GM19023 (cell line): ENCODE results near the gene CTSV.
"Not testable (repeated sequence)": the region's sequence is repeated elsewhere in the genome, so short reads cannot be mapped to it uniquely, and the experiment has no call there.

ENCODE experiments used
- ATAC-seq: cut with Tn5 transposase; IDR thresholded peaks from one replicate; pipeline ENCODE4 v1.9.1; 2021; ENCODE audit warnings: mild to moderate bottlenecking, moderate library complexity; ENCODE audit not compliant: unreplicated experiment

The CTSV gene

GRCh38 chr9:97038611-97039513 lies at the start of gene CTSV:
CTSV (minus strand) TSS chr9:97039142; CDS start chr9:97038043, 1,099 bp downstream.
- peak; percentile 97 for ATAC-seq

GRCh38 chr9:97087668-97088215 lies 48.8 kb upstream of the CTSV start:
- not testable (repeated sequence) for ATAC-seq

GRCh38 chr9:97084562-97084991 lies 45.6 kb upstream of the CTSV start:
- not testable (repeated sequence) for ATAC-seq

GRCh38 chr9:97078362-97078761 lies 39.4 kb upstream of the CTSV start:
- ATAC-seq = no peak

- ATAC-seq = no peak
Measured at GRCh38 chr9:97077452-97078295, 38.7 kb upstream of the CTSV start.

GRCh38 chr9:97076731-97077451 lies 37.9 kb upstream of the CTSV start:
- not testable (repeated sequence) for ATAC-seq

- ATAC-seq = no peak
Measured at GRCh38 chr9:97076238-97076637, 37.3 kb upstream of the CTSV start.

GRCh38 chr9:97075289-97075985 lies 36.5 kb upstream of the CTSV start:
- no peak for ATAC-seq

- no peak for ATAC-seq
Measured at GRCh38 chr9:97073506-97073905, 34.6 kb upstream of the CTSV start.

- no peak for ATAC-seq
Measured at GRCh38 chr9:97072285-97072776, 33.4 kb upstream of the CTSV start.

- ATAC-seq = not testable (repeated sequence)
Measured at GRCh38 chr9:97070325-97070724, 31.4 kb upstream of the CTSV start.

GRCh38 chr9:97067490-97067889 lies 28.5 kb upstream of the CTSV start:
- no peak for ATAC-seq

- no peak for ATAC-seq
Measured at GRCh38 chr9:97064176-97064575, 25.2 kb upstream of the CTSV start.

GRCh38 chr9:97060796-97061195 lies 21.9 kb upstream of the CTSV start:
- no peak for ATAC-seq

GRCh38 chr9:97059626-97060025 lies 20.7 kb upstream of the CTSV start:
- ATAC-seq = no peak

GRCh38 chr9:97057651-97058050 lies 18.7 kb upstream of the CTSV start:
- ATAC-seq = no peak

- ATAC-seq = not testable (repeated sequence)
Measured at GRCh38 chr9:97055891-97056290, 16.9 kb upstream of the CTSV start.

- ATAC-seq = no peak
Measured at GRCh38 chr9:97053717-97054116, 14.8 kb upstream of the CTSV start.

GRCh38 chr9:97052735-97053134 lies 13.8 kb upstream of the CTSV start:
- no peak for ATAC-seq

GRCh38 chr9:97046228-97046627 lies 7.3 kb upstream of the CTSV start:
- ATAC-seq = no peak
